CD4-positive, alpha-beta T cell treated with Interleukin-17A for 4 hours (primary cell): ENCODE results near the gene MYH9.
A peak's percentile ranks its signal among the peaks of the same experiment; 100 is the strongest.
"Not testable (repeated sequence)": the region's sequence is repeated elsewhere in the genome, so short reads cannot be mapped to it uniquely, and the experiment has no call there.

Experiments used
- DNase-seq: peaks from one replicate; pipeline ENCODE4 v3.0.0-alpha.2; 2020; ENCODE audit warnings: mixed read lengths

MYH9 gene

GRCh38 chr22:36387959-36388726 is at the start of gene MYH9:
Gene MYH9, minus strand, starts transcription at chr22:36387967. Its CDS starts 38,731 bp downstream, at chr22:36349236.
- DNase-seq = peak; percentile 100

- DNase-seq = peak; percentile 82
Observed at GRCh38 chr22:36435516-36436415, 48.0 kb upstream of the MYH9 start.

GRCh38 chr22:36433318-36434231 is 45.8 kb upstream of the MYH9 start:
- DNase-seq = no peak

- no peak for DNase-seq
Observed at GRCh38 chr22:36432592-36433317, 45.0 kb upstream of the MYH9 start.

GRCh38 chr22:36431977-36432376 is 44.2 kb upstream of the MYH9 start:
- DNase-seq = no peak

- no peak for DNase-seq
Observed at GRCh38 chr22:36430863-36431262, 43.1 kb upstream of the MYH9 start.

- not testable (repeated sequence) for DNase-seq
Observed at GRCh38 chr22:36427952-36428351, 40.2 kb upstream of the MYH9 start.

- no peak for DNase-seq
Observed at GRCh38 chr22:36425977-36426523, 38.3 kb upstream of the MYH9 start.

GRCh38 chr22:36424901-36425579 is 37.3 kb upstream of the MYH9 start:
- DNase-seq = no peak

- not testable (repeated sequence) for DNase-seq
Observed at GRCh38 chr22:36424466-36424865, 36.7 kb upstream of the MYH9 start.

- DNase-seq = no peak
Observed at GRCh38 chr22:36423461-36424404, 36.0 kb upstream of the MYH9 start.

- no peak for DNase-seq
Observed at GRCh38 chr22:36422287-36423014, 34.7 kb upstream of the MYH9 start.

- no peak for DNase-seq
Observed at GRCh38 chr22:36419912-36420882, 32.4 kb upstream of the MYH9 start.

GRCh38 chr22:36419177-36419911 is 31.6 kb upstream of the MYH9 start:
- no peak for DNase-seq

GRCh38 chr22:36417281-36417686 is 29.5 kb upstream of the MYH9 start:
- no peak for DNase-seq

GRCh38 chr22:36415415-36416168 is 27.8 kb upstream of the MYH9 start:
- no peak for DNase-seq
